Left hindlimb (tissue), 1 donor: ENCODE data around the gene POP5.

ENCODE experiments used
- DNase-seq: peaks from one replicate; pipeline ENCODE4 v3.0.0-alpha.2; 2018

Gene POP5

DNA sequence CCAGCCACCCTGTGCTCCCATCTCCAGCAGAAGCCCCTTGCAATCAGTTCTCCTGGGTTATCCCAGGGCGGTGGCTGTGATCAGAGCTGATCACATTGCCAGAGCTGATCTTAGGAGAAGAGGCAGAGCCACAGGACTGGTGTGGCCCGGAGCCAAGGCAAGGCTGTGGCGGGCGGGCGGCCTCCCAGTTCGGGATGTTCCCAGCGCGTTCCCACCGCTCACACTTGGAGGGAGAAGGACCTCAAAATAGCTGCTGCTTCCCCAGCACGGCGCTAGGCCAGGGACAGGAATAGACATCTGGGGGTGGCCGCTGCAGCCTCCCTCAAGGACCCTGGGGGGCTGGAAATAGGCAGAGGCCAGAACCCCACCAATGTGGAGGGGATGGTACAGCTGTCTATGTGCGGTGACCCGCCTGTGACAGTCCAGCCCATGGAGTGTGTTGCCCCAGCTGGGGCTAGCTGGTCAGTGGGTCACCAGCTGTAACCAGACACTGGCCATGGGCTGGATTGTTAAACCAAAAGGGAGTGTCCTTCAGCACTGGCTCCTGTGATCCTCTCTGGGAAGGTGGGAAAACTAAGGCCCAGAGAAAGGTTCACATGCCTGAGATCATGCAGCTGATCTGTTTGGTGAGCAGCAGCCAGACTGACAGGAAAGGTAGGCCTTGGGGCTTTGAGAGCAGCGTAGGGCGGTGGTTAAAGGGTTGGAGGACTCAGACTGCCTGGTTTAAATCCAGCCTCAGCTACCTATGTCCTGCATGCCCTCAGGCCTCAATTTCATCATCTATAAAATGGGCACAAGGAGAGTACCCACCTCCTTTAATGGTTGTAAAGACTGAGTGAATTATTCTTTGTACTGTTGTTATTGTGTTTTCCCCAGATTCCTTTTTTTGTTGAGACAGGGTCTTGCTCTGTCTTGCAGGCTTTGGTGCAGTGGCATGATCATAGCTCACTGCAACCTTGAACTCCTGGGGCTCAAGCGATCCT is 8.0 kb upstream of the POP5 start:
- peak; percentile 72 for DNase-seq

DNA sequence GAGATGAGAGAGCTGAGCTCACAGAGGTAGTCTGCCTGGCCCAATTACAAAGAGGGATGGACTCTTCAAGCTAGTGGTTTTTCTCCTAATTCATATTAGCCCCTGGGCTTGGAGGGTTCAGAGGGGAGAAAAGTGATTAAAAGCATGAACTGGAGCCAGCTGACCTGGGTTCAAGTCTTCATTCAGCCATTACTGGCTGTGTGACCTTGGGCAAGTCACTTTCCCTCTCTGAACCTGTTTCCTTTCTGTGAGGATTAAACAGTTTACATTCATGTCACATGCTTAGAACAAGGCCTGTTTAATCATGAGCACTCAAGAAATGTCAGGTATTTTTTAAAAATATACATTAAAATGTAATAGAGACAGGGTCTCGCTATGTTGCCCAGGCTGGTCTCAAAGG is 7.2 kb upstream of the POP5 start:
- no peak for DNase-seq

DNA sequence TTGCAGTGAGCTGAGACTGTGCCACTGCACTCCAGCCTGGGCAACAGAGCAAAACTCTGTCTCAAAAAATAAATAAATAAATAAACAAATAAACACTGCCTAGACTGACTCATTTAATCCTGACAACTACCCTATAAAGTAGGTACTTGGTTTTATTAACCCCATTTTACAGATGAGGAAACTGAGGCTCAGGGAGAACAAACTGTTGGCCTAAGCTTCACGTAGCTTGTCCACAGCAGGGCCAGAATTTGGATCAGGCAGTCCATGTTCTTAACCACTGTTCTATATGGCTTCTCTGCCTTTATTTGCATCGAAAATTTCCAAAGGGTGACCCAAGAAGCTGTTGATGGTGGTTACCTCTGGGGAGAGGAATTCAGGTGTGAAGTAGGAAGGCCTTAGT is 5.7 kb upstream of the POP5 start:
- DNase-seq: no peak

DNA sequence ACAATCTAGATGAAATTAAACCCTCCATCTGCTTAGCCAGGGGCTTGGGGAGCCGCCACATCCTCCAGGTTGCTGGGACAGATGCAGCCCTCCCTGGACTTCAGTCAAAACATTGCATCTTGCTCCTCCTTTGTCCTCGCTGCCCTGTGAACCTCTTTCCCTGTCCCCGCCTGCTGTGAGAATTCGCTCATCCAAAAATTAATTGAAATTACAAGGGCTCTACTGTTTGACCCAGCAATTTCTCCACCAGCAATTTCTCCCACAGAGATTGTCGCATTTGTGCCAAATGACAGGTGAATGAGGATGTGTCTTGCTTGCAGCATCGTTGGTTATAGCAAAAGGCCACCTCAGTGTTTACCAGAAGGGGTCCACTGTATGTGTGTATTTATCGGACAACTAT is 5.0 kb upstream of the POP5 start:
- DNase-seq: no peak

DNA sequence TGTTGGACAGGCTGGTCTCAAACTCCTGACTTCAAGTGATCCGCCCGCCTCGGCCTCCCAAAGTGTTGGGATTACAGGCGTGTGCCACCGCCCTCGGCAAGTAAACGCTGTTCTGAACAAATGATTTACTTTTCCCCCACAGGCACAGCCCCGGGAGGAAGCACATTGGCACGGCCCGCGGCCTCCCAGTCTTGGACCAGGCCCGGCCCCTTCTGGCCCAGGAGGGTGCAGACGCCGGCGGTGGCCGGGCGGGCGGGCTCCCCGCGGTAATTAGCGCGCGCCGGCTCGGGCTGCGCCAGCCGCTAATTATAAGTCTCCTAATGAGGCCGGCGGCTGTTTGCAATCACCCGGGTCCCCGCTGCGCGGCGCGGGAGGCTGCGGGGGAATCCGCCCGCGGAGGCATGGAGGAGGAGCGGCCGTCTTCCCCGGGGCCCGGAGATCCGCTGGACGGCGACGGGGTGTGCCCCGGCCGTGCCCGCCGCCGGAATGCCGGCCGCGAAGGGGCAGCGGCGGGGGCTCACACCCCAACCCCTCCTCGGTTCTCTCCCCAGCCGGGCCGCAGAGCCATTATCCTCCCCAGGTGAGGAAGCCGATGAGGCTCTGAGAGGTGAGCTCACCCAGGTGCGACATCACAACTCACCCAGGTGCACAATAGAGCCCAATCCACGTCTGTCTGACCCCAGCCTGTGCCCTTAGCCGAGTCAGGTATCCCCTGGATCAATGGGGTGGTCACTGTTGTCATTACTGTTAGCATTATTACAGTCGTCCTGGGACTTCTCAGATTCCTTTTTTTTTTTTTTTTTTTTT is 3.3 kb upstream of the POP5 start:
- peak; percentile 54 for DNase-seq

DNA sequence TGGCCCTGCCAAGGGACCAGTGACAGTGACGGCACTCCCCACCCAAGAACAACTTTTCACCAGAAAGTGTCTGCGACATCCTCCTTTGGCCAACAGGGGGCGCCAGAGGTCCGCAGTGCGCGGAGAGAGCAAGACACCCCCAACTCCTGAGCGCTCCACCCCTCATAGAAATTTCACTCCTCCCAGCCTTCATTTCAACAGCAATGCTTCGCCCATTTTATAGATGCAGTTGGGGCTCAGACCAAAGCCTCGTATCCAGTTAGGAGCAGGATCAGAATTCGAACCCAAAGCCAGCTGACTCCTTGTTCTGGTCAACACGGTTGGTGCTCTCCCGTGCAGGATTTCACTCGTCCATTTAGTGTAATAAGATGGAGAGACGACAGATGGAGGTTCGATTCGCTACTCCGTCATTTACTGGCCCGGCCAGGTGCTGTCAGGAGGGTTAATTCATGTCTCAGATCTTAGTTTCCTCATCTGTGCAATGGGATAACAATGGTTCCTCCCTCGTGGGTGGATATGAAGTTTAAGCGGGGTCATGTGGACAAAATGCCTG is 2.4 kb upstream of the POP5 start:
- DNase-seq: peak; percentile 82

DNA sequence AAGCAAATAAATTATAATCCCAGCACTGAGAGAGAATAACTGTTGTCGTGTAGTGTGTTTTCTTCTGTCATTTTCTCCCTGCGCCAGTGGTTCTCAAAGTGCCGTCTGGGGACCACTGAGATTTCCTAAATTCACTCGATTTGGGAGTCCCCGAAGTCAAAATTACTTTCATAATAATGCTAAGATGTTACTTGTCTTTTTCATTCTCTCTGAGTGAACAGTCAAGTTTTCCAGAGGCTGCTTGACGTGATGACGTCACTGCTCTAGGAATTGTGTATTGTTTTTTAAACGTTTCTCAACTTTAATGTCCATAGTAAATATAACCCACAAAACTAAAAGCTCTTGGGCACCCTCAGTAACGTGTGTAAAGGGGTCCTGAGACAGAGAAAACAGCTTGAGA is 796 bp upstream of the POP5 start:
- DNase-seq: no peak

DNA sequence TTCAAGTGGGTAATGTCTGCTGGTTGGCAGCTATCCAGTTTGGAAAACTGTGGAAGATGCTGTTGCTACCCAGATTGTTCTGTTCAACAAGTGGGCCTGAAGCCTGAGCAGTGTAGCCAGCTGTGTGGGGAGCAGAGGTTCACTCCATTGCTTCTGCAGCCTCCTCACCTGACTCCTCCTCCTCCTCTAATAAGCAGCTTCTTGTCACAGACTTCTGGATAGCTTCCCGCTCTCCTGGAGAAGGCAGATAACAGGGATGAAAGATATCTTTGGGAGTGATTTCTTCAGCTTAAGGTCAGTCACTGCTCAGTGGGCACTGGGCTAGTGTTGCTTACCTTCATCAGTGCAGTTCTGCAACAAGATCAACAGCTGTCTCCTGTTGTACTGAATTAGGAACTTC is 2.0 kb downstream of the POP5 start:
- no peak for DNase-seq

DNA sequence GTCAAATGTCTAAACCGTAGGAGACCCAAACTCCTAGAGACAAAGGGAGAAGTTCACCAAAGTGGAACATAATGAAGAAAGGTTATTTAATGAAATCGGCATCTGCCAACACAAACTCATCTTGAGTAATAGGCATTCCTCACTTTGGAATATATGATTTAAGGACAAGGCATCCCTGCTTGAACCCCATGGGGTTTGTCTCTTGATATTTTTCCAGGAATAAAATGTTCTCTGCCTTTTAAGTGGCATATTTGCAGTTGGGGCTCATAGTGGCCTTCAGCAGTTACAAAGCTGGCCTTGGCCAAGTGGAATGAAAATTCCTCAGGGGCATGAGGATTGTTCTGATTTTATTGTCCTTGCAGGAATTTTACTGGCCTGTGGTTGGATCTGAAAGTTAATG is 7.1 kb downstream of the POP5 start:
- no peak for DNase-seq

DNA sequence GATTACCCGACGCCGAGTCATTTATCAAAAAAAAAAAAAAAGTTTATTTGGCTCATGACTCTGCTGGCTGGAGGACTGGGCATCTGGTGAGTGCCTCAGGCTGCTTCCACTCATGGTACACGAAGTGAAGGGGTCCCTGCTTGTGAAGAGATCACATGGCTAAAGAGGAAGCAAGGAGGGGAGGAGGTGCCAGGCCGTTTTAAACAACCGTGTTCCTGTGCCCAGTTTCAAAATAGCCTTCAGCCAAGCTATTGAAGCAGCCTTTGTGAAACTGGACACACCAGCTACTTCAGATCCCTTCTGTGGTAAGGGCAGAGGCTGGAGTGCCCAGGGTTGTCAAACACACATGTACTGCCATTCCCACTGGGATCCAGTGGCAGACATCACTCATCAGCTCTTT is 7.6 kb downstream of the POP5 start:
- DNase-seq: no peak

DNA sequence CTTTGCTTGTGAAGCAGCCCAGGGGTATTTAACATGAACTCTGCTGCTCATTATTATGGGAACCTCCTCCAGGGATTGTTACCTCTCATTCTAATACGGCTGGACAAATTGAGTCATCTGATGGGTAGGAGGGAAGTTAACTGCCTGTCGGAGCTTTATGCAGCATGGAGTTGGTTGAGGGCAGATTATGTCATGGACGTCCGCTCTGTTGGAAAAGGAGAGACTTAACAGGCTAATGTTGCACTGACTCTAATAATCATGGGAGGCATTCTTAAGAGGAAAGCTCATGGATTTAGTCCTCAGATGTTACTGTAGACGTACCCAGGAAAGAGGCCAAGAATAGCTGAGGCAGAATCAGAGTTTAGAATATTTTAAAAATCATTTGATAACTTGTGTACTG is 9.9 kb downstream of the POP5 start:
- no peak for DNase-seq

DNA sequence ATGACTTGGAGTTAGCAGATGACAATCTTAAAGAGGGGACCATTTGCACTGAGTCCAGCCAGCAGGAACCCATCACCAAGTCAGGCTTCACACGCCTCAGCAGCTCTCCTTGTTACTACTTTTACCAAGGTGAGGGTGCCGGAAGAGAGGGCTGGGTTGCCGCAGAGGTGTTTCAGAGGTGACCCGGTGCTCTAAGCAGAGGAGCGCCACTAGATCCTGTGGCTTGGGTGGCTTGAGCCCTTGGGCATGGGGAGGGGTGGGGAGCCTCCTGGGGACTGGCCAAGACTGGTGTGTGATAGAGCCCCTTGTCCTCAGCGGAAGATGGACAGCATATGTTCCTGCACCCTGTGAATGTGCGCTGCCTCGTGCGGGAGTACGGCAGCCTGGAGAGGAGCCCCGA is 17.7 kb downstream of the POP5 start:
- no peak for DNase-seq

DNA sequence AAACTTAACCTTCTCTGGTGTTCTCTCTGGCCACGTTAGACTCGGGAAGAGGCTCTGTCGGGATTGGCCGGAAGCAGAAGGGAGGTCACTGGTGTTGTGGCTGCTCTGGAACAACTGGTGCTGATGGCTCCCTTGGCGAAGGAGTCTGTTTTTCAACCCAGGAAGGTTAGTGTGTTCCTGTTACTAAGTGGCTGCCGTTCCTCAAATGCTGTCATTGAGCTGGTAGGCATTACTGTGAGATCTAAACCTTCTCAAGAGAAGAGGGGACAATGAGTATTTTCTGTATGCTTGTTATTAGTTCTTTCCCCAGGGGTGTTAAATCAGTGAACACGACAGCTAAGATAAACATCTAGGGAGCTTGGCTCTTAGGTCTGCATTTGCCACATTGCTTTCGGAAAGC is 18.3 kb downstream of the POP5 start:
- no peak for DNase-seq

DNA sequence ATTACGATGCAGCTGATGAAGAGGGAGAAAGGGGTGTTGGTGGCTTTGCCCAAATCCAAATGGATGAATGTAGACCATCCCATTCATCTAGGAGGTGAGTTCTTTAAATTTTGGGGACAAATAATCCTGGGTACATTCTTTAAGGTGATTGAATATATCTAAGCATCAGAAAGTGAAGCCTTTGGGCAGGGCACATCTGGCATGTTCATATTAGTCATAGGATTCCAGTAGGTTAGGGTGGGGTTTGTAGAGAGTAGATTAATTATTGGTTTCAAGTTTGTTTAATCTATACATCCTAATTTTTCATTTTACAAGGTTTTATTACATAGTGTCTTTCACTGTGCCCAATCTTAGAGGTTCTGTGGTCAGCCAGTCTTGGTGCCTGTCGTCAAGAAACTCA is 23.6 kb downstream of the POP5 start:
- no peak for DNase-seq

DNA sequence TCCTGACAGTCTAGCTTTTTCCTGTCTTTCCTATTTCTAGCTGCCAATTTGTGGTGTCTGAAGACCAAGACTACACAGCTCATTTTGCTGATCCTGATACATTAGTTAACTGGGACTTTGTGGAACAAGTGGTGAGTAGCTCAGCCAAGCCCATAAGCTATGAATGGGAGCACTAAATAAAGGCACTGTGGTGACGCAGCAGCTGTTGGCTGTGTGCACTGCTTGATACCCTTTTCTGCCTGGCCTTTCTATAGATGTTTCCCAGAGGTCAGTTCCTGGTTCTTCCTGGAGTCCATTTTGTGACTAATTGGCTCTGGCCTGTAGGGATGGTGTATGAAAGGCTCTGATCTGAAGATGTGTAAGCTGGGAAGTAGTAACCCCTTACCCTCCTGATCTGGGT is 26.5 kb downstream of the POP5 start:
- DNase-seq: no peak

DNA sequence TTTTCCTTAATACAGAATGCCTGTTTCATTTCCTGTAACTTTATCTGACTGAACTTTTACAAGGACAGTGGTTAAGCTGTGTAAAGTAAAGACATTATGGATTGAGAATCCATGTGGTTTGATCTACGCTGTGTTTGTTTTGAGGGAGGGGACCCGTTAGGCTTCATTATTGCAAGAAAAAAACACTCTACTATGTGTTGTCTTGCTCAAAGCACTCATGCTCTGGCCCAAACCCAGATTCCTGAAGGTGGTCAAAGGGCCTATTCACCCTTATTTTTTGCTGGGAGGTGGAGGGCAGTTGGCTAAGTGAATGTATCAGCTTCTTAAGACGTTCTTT is 35.2 kb downstream of the POP5 start:
- DNase-seq: no peak

DNA sequence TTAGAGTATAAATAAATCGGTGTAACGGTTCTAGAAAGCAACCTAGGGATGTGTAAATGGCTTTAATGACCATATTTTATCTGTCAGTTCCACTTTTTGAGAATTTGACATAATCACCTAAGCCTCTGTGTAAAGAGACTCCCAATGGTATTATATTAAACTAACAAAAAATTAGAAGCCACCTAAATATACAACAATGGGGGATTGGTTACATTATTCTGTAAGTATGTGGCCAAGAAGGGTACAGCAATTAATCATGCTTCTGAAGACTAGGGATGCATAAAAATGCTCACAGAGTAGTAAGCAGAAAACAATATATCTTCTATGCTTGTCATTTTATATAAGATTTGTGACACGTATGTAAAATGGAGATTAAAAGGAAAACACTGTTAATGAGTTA is 36.5 kb downstream of the POP5 start:
- no peak for DNase-seq

DNA sequence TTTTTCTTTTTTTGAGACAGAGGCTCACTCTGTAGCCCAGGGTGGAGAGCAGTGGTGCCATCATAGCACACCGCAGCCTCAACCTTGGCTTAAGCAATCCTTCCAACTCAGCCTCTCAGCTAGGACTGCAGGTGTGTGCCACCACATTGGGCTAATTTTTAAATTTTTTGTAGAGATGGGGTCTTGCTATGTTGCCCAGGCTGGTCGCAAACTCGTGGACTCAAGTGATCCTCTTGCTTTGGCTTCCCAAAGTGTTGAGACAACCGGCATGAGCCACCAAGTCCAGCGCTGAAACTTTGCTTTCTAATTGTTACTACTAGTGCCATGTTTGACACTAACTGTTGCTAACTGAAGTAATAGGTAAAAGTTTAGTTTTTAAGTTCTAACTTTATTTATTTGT is 39.0 kb downstream of the POP5 start:
- no peak for DNase-seq

DNA sequence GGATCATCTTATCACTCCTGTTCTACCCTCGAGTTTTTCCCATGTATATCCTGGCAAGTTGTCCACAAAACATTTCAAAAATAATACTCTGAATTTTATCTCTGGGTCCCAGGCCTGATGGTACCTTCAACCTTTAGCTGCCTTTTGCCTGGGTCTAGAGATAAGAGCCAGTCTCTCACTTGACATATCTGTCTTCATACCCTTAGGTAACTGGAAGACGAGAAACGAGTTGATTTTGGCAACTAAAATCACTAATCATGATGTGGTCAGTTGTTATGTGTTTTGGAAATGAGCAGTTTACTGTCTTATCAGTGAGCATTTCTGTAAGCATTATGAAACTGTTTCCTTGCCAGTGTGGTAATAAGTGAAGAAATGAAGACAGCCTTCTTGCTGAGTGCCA is 40.8 kb downstream of the POP5 start:
- DNase-seq: no peak

DNA sequence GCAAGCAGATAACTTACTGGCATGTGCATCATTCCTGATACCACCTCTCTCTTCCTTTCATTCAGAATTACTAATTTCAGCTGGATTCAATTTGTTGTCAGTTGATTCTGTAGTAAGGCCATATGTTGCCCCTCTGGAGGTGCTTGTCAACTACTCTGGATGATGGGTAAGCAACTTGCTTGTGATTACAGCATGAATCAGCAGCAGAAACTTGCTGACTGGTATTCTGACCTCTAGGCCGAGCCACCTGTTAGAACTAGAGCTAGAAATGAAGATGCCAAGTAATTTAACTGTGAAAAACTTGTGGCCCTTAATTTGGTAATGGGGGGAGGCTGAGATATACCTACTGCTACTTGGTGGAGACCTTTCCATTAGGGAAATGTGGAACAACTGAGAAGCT is 41.9 kb downstream of the POP5 start:
- no peak for DNase-seq

DNA sequence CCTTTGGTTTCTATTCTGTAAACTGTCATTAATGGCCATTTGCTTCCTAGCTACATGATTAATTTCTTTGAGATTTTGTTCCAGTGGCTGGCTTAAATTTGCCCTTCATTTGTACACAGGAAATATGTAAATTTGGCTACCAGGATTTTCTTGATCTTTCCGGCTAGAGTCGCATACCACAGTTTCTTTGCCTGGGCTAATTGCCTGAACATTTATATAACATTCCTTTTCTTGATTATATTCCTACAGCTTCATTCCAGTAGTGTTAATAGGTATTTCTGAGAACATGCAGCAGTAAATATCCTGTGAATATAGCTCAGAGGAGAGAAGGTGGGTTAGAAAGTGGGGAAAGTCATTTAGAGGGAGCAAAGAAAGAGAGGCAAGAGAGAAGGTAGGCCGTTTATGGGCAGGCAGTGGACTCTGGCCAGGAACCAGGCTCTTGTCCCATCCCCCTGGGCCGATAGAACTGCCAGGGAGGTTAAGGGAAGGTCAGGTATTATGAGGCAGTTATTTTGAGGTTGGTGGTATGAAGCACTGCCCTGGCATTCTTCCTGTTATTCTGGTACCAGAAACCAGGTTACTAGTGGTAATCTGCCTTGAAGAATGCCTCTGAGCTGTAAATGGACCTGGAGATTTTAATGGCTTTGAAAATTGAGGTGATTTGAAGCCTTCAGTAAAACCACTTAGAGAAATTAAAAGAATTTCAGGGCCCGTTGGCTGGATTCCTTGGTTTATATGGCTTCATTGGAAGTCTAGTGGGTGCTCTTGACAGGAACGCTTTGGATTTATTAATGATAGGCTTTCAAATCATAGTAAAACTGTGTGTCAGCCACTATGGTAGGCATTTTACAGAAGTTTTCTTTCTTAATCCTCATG is 42.7 kb downstream of the POP5 start:
- no peak for DNase-seq

DNA sequence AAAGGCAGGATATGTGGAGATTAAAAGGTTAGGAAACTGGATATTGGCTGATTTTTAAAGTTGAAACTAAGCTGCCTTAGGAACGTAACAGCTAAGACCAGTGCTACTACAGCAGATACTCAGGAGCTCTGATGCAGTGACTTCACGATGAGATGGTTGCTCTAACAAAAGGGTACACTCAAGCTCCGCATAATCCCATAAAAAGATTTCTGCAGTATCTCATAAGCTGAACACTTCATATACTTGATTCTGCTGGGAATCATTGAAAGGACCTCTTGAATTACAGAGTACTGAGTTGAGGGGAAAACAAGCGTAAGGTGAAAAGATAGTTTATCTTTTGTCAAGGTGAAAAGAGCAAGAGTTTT is 43.4 kb downstream of the POP5 start:
- no peak for DNase-seq
